Stimulated activated CD8-positive, alpha-beta memory T cell treated with anti-CD3 and anti-CD28 coated beads, Interleukin-12 subunit alpha, Interleukin-12 subunit beta, amount 100 ng/mL, for 24 hours (primary cell): ENCODE results near the gene HOXB3.

ENCODE experiments used
- DNase-seq: peaks from one replicate; pipeline ENCODE4 v3.0.0-alpha.2; 2020; ENCODE audit errors: extremely low read depth

HOXB3 gene

GRCh38 chr17:48597778-48598631 is 8.0 kb upstream of the HOXB3 start:
- DNase-seq: no peak

DNA sequence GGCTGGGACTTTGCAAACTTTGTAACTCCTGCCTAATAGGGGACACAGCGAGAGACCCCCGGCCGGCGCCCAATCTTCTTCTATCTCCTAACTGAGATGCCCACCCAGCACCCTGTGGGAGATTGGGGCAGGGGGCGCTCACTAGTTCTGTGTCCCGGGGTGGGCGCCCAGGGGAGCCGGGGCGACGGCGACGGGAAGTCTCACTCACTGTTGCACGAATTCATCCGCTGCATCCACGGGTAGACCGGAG is 7.4 kb upstream of the HOXB3 start:
- DNase-seq: no peak

GRCh38 chr17:48596735-48597527 is 6.9 kb upstream of the HOXB3 start:
- no peak for DNase-seq

- DNase-seq: no peak
Observed at GRCh38 chr17:48596000-48596734, 6.1 kb upstream of the HOXB3 start.

- no peak for DNase-seq
Observed at GRCh38 chr17:48595278-48595999, 5.4 kb upstream of the HOXB3 start.

GRCh38 chr17:48594538-48595277 is 4.7 kb upstream of the HOXB3 start:
- no peak for DNase-seq

- peak; percentile 52 for DNase-seq
Observed at GRCh38 chr17:48593840-48594537, 3.9 kb upstream of the HOXB3 start.

DNA sequence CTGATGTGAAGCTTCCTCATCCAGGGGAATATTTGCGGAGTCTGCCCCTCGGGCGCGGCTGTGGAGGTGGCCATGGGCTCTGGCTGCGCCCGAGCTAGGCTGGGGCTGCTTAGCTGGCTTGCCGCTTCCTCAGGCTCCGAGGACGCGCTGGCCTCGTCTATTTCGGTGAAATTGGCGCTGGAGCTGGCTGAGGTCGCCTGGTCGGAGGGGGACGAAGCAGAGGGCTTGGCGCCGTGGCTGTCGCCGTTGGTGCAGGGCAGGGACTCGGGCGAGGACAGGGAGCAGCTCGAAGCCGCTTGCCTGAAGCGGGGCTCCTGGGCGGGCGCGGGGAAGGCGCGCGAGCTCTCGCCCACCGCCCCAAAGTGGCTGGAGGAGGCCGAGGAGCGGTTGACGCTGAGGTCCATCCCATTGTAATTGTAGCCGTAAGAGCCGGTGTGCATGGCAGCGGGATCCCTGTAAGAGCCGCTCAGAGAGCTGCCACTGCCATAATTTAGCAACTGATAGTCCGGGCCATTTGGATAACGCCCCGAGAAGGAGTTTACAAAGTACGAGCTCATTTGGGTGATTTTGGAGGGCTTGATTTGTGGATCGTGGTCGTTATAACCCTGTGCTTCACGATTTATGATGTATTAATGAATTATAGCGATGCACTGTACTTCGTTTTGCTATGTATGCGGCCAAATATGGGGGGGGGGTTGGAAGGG is 3.2 kb upstream of the HOXB3 start, which contains the start of gene HOXB5:
HOXB5 (minus strand) TSS at position 654 of the 704 bp plus-strand sequence; CDS start at position 557, 97 bp downstream.
- DNase-seq: no peak

GRCh38 chr17:48592577-48592976 is 2.5 kb upstream of the HOXB3 start:
- DNase-seq: no peak

DNA sequence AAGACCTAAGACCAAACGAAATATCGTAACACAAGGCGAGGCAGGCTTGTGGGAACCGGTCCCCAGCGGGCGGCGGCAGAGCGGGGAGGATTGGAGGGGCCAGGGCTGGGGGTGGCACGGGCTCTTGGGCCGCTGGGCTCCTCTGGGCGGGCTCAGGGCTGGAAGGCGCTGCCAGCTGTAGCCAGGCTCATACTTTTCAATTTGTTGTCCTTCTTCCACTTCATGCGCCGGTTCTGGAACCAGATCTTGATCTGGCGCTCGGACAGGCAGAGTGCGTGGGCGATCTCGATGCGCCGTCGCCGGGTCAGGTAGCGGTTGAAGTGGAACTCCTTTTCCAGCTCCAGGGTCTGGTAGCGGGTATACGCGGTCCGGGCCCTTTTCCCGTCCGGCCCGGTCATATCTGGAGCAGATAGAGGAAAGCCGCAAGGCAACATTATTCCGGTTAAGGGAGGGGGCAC is 2.0 kb upstream of the HOXB3 start:
- no peak for DNase-seq

- DNase-seq: no peak
Observed at GRCh38 chr17:48591255-48592056, 1.4 kb upstream of the HOXB3 start.

GRCh38 chr17:48590607-48591161 is 643 bp upstream of the HOXB3 start:
- DNase-seq: no peak

GRCh38 chr17:48589060-48589830 is 796 bp downstream of the HOXB3 start:
- DNase-seq: no peak

GRCh38 chr17:48588528-48588927 is 1.5 kb downstream of the HOXB3 start:
- no peak for DNase-seq

GRCh38 chr17:48588074-48588415 is 2.0 kb downstream of the HOXB3 start:
- no peak for DNase-seq

- no peak for DNase-seq
Observed at GRCh38 chr17:48587276-48588073, 2.6 kb downstream of the HOXB3 start.
